SK-N-SH treated with all-trans-retinoic acid at 6 μM for 48 hours (cell line): Measurements from ENCODE around the gene ECM1.

Source experiments
- ARNTL ChIP-seq: fragments of 450-650 bp; formaldehyde crosslinking; IDR thresholded peaks from 2 replicates; pipeline ENCODE4 v1.5.0; 2020; ENCODE audit warnings: low read depth, mild to moderate bottlenecking, moderate library complexity, borderline replicate concordance
- TF ChIP-seq, protein P1 (sequence below): fragments of 250-450 bp; sonication (Bioruptor Pico); IDR thresholded peaks from 2 replicates; pipeline ENCODE4 v1.5.1; 2021; ENCODE audit warnings: mild to moderate bottlenecking, moderate library complexity
- TF ChIP-seq, protein P2 (sequence below): fragments of 250-450 bp; sonication (Bioruptor Pico); IDR thresholded peaks from 2 replicates; pipeline ENCODE4 v1.5.1; 2020; ENCODE audit warnings: low read depth, mild to moderate bottlenecking, moderate library complexity

DNA sequence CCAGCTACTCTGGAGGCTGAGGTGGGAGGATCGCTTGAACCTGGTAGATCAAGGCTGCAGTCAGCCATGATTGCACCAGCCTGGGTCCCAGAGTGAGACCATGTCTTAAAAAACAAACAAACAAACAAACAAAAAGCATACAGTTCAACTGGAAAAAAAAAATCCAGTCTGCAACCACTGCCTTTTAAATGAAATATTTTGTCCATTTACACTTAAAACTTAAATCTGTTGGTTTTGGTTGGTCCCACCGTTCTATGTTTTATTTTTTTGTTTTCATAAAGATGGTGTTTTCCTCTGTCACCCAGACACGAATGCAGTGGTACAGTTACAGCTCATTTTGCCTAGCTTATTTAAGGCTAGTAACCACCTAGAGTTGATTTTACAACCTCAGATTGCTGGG lies 17.4 kb downstream of the ECM1 start:
- TF ChIP-seq, protein P1, sequence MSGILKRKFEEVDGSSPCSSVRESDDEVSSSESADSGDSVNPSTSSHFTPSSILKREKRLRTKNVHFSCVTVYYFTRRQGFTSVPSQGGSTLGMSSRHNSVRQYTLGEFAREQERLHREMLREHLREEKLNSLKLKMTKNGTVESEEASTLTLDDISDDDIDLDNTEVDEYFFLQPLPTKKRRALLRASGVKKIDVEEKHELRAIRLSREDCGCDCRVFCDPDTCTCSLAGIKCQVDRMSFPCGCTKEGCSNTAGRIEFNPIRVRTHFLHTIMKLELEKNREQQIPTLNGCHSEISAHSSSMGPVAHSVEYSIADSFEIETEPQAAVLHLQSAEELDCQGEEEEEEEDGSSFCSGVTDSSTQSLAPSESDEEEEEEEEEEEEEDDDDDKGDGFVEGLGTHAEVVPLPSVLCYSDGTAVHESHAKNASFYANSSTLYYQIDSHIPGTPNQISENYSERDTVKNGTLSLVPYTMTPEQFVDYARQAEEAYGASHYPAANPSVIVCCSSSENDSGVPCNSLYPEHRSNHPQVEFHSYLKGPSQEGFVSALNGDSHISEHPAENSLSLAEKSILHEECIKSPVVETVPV, result no peak
- no peak for TF ChIP-seq ARNTL (CRISPR knock-in tag)
- TF ChIP-seq, protein P2, sequence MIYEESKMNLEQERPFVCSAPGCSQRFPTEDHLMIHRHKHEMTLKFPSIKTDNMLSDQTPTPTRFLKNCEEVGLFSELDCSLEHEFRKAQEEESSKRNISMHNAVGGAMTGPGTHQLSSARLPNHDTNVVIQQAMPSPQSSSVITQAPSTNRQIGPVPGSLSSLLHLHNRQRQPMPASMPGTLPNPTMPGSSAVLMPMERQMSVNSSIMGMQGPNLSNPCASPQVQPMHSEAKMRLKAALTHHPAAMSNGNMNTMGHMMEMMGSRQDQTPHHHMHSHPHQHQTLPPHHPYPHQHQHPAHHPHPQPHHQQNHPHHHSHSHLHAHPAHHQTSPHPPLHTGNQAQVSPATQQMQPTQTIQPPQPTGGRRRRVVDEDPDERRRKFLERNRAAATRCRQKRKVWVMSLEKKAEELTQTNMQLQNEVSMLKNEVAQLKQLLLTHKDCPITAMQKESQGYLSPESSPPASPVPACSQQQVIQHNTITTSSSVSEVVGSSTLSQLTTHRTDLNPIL (CRISPR knock-in tag), result no peak
